ENCODE measurements around the gene INSYN2B.

DNA sequence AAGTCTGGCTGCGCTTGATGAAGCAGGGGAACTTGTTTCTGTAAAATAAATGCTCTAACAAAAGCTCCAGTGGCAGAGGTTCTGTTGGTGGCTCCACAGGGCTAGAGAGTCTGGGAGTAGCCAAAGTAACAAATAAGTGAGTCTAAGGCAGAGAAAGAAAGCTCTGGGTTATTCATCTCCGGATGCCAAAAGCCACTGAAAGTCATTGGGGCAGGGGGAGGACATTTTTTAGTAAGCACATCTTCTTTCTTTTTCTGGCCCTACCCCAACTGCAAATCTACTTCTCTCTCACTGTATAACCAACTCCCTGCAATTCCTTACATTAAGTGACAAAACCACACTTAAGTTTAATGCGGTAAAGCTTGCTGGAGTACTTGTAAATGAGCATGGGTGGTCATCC lies 141.6 kb downstream of the INSYN2B start:
- TF ChIP-seq, protein P1, sequence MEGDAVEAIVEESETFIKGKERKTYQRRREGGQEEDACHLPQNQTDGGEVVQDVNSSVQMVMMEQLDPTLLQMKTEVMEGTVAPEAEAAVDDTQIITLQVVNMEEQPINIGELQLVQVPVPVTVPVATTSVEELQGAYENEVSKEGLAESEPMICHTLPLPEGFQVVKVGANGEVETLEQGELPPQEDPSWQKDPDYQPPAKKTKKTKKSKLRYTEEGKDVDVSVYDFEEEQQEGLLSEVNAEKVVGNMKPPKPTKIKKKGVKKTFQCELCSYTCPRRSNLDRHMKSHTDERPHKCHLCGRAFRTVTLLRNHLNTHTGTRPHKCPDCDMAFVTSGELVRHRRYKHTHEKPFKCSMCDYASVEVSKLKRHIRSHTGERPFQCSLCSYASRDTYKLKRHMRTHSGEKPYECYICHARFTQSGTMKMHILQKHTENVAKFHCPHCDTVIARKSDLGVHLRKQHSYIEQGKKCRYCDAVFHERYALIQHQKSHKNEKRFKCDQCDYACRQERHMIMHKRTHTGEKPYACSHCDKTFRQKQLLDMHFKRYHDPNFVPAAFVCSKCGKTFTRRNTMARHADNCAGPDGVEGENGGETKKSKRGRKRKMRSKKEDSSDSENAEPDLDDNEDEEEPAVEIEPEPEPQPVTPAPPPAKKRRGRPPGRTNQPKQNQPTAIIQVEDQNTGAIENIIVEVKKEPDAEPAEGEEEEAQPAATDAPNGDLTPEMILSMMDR (conservative IDR thresholded peaks at IDR 0.05; ENCODE audit: low read depth, low read length), result no peak
- no peak for TF ChIP-seq EZH2 (IDR thresholded peaks at IDR 0.05; ENCODE audit: low read length, unreplicated experiment)
